HG02973 (cell line): ENCODE results near the gene CUX1.
"Not testable (repeated sequence)": the region's sequence is repeated elsewhere in the genome, so short reads cannot be mapped to it uniquely, and the experiment has no call there.

Experiments
- ATAC-seq: cut with Tn5 transposase; IDR thresholded peaks from one replicate; pipeline ENCODE4 v1.9.1; 2021; ENCODE audit warnings: moderate library complexity; ENCODE audit not compliant: unreplicated experiment

Gene CUX1

DNA sequence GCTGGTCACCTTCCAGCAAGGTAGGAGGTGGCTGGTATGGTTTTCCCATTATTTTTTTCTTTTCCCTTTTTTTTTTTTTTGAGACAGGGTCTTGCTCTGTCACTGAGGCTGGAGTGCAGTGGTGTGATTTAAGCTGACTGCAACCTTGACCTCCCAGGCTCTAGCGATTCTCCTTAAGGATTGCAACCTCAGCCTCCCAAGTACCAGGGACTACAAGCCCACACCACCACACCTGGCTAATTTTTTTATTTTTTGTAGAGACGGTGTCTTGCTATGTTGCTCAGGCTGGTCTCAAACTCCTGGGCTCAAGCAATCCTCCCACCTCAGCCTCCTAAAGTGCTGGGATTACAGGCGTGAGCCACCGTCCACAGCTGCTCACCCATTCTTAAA is 24.7 kb upstream of the CUX1 start:
- not testable (repeated sequence) for ATAC-seq

DNA sequence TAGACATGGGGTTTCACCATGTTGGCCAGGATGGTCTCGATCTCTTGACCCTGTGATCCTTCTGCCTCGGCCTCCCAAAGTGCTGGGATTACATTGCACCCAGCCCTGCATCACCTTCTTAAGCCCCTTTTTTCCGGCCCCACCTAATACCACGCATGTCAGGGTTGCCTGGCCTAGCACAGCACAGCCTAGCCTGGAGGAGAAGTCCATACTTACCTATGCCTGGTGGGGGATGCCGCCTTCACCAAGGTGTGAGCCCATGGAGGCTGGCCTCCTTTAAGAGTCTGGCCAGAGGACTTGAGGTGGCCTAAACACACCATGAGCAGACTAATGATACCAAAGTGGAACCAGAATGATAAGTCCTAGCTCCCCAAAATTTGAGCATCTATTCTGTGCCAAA is 22.0 kb upstream of the CUX1 start:
- ATAC-seq = no peak

DNA sequence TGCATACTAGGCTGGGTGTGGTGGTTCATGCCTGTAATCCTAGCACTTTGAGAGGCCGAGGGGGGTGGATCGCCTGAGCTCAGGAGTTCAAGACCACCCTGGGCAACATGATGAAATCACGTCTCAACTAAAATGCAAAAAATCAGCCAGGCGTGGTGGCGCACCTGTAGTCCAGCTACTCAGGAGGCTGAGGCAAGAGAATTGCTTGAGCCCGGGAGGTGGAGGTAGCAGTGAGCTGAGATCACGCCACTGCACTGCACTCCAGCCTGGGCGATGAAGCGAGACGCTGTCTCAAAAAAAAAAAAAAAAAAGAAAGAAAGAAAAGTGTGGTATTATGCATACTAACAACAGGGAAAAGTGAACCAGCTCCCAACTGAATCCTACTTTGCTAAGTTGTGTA is 19.3 kb upstream of the CUX1 start:
- ATAC-seq = not testable (repeated sequence)

DNA sequence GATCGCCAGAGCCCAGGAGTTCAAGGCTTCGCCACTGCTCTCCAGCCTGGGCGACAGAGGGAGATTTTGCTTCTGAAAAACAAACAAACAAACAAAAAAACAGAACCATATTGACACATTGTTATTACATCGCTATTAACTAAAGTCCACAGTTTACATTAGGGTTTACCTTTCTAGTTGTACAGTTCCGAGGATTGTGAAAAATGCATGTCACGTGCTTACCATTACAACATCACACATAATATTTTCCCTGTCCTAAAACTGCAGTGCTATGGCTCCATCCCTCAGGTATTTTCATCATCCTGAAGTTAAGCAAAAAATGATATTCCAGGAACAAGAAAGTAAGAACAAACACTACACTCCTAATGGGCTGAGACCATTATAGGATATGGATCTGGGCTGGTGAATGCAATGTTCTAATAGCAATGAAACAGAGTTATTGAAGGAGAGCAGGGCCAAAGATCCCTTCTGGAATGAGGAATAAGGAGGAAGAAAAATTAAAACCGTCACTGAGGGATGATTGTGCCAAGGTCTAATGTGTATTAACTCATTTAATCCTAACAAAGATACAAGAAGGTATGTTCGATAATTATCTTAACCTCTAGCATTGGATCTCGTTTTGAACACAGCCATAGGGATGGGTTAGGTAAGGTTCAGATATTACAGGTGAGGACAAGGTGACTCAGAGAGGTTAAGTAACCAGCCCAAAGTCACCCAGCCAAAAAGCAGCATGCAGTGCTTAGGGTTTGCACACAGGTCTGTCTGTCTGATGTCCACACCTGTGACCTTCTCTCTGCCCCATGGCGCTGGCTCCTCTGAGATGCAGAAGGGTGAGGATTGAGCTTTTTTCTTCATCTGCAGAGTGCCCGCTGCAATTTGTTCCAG is 14.0 kb upstream of the CUX1 start:
- ATAC-seq = no peak

DNA sequence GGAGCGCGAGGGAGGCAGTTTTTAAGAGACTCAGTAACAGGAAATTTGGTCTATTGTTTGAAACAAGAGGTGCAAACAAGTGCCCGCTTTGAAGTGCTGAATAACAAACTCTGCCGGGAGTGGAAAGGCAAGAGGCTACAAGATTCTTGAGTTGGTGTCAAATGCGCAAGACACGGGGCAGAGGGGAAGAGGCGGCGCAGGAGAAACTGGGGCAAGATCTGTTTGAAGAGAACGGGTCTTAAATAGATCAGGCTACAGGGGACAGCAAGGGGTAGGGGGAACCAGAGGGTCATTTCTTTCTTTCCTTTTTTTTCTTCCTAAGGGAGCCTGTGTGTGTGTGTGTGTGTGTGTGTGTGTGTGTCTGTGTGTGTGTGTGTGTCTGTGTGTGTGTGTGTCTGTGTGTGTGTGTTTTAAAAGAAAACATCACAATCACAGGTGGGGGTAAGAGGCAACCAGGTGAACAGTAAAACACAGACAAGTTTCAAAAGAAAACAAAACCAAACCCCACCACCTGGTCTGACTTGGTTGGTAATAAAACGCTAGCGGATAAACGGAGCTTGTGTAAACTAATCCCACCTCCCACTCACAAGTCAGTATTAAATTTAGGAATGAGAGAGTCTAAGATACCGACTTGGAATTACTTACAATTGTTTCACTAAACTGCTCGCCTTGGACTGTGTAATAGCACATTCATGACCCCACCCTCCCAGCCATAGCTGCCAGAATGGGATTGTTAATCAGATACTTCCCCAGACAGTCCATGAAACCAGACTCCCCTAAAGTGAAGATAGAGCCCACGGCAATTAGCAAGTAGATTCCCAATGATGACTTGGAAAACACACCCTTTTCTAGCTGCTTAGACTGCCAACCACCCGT is 13.1 kb upstream of the CUX1 start:
- no peak for ATAC-seq

DNA sequence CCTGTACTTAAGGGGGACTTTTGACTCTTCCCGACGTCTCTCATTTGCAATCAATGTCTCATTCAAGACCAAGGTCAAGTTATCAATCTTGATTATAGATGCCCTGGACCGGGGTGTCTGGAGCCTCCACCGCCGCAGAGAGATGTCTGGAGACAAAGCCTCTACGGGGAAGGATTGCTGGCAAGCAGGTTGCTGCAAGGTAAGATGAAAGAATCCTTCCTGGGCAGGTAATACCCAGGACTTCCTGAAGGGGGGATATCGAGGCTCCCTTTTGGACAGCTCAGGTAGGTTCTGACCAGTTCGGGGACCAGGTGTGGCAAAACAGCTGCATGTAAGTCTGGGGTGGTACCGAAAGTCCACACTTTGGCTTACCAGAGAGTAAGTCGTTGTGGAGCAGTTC is 12.5 kb upstream of the CUX1 start:
- no peak for ATAC-seq

DNA sequence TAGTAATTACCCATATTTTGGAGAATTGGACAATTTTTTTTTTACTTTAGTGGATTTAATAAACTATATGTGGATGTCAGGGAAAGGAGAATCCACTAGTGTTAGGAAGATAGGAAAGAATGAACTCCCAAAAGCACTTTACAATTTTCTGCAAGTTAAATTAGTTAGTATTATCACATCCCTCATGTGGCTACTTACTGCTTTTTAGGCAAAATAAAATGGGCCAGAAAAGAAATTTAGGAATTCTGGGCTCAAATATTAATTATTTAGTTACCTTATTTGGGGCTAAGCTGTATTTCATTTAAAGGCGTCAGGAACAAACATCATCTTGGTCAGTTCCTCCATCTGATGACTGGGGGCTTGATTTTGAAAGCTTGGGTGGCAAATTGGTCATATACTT is 4.8 kb upstream of the CUX1 start:
- ATAC-seq = no peak

DNA sequence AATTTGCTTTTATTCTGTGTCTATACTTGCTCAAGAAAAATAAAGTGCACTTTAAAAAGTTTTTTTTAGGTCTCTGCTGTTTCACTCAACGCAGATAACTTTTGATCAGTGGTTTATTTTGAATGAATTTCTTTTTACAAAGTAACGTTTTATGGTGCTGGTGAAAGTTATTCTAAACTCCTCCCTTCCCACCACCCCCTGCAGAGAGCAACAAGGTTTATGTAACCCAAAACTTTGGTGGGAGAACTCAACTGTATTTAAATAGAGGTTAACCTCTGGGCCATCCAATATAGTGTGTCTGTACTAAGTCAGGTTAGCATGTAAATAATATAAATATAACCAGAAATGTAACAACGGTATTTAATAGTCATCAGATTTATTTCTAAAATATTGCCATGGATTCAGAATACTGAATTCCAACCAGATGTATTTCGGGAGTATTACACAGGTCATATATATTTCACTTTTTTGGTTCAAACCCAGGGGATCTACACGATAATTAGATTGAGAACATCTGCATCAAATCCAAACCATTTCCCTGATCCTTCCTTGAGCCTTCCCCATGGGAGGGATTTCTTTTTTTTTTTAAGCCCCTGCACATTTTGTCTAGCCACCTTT is 3.9 kb upstream of the CUX1 start:
- no peak for ATAC-seq

DNA sequence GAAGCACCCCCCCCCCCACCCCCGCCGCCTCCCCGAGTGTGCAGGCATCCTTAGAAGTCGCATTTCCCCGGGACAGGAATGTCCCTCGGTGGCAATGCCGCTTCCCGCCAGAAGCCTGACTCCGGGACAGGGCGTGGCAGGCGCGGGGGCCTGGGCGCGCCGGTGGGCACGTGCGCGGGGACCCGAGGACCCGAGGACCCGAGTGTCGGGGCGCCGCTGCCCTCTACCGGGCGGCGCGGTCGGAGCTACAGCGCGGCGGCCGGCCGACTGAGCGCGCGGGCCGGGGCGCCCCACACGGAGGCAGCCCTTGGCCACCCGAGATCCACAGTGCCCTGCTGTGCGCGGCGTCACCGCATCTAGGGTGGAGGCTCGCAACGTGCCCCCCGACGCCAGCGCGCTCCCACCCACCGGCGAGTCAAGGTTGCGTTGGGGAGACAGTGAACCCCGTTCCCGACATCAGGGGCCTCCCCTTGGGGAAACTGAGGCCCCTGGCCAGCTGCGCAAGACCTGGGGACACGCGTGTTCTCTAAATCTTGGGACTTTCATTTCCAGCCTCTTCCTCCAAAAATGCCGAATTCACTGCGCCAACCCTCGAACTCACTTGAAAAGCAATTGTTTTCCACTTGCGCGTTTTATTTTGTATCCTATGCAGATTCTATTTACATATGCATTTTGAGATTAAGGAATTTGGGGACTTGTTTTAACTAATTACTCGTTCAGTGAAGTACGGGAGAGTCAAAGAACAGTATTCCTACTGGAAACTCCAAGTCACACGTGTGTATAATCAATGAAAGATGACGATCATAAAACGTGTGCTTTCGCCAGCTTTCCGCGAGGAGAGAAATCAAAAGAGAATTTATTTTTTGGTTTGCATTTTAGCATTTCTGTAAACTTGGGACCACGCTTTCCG is 3.1 kb upstream of the CUX1 start:
- no peak for ATAC-seq

DNA sequence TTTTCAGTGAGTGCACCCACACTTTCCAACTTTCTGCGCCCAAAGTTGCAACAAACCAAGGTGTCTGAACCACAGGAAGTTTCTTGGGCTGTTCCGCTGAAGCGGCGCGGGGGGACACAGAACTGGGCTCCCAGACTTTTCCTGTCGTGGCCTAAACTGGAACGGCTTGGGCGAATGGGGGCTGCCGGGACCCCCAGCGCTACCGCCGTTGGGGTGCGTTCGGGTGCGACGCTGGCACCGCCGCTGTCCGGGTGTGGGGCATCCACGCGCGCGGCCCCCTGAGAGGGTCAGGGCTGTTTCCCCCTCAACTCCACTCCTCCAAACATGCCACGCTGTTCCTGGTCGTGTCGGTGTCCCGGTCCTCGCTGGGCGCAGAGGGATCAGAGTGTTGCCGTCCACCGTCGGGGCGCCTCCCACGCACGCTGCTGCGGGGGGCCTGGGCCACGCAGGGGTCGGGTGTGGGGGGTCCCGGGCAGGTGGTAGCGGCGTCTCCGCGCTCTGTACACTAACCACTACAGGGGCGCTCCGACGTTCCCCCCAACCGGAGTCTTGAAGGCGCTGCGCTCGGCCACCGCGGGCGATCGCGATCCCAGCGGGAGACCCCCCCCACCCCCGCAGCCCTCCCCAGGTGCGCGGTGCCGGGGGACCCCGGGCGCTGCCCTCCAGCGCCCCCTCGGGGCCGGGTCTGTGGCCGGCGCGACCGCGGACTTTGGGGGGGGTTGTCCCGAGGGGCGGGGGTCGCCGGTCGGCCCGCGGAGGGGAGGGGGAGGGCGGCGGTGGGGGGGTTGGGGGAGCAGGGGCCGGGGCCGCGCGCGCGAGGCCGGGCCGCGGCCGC is 2.2 kb upstream of the CUX1 start:
- ATAC-seq = peak; percentile 31

DNA sequence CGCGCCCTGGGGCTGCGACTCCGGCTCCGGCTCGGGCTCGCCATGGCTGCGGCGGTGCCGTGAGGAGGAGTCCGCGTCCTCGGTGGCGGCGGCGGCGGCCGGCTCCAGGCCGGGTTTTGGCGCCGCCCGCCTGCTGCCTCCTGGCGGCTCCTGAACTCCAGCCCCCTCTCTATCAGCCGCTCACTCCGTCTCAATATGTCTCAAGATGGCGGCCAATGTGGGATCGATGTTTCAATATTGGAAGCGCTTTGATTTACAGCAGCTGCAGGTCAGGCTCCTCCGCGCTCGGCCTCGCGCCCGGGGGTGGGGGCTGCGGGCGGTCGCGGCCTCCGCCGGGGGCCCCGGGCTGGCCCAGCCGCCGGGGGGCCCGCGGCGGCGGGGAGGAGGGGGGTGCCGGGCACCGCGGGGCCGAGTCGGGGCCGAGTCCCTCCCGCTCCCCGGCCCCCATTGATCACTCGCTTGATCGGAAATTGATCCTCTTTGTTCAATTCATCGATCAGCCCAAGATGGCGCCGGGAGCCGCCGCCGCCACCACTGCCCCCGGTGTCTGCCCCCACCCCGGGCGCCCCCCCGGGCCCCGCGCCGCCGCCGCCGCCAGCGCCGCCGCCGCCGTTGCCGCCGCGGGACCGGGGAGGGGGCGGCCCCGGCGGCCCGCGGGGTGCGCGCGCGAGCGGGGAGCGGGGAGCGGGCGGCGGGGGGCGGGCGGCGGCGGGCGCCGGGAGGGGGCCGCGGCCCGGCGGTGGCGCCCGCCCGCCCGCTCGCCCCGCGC is 1.4 kb upstream of the CUX1 start:
- peak; percentile 59 for ATAC-seq

DNA sequence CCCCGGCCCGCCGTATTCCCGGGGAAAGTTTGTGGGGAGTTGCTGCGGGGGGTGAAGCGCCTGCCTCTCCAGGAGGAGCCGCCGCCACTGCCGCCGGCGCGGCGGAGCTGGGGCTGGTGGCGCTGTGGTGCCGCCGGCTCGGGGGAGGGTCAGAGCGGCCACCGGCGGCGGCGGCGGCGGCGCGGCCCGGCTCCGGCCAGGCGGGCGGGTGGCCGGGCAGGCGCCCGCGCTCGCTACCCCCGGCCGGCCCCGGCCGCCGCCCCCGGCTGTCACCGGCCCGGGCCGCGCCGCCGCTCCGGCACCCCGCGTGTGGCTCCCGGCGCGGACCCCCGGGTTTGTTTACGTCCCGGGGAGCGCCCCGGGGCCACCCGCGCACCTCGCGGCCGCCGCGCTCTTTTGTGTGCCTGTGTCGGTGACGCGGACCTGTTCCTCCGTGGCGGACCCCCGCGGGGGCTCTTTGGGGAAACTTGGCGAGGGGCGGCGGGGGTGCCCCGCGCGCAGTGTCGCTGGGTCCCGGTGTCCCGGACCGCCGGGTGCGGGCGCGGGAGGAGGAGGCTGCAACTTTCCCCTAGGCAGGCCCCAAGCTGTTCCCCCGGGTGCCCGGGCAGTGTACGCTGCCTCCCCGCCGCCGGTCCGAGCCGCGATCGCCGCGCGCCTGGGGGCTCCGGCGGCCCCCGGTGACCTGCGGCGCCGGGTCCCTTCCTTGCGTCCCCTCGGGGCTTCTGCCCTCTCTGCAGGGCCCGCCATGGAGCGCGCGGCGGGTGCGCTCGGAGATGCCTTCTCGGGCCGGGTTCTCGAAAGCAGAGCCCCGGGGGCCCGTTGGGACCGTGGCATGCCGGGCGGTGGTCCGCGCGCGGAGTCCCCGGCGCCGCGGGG is 593 bp upstream of the CUX1 start:
- no peak for ATAC-seq

DNA sequence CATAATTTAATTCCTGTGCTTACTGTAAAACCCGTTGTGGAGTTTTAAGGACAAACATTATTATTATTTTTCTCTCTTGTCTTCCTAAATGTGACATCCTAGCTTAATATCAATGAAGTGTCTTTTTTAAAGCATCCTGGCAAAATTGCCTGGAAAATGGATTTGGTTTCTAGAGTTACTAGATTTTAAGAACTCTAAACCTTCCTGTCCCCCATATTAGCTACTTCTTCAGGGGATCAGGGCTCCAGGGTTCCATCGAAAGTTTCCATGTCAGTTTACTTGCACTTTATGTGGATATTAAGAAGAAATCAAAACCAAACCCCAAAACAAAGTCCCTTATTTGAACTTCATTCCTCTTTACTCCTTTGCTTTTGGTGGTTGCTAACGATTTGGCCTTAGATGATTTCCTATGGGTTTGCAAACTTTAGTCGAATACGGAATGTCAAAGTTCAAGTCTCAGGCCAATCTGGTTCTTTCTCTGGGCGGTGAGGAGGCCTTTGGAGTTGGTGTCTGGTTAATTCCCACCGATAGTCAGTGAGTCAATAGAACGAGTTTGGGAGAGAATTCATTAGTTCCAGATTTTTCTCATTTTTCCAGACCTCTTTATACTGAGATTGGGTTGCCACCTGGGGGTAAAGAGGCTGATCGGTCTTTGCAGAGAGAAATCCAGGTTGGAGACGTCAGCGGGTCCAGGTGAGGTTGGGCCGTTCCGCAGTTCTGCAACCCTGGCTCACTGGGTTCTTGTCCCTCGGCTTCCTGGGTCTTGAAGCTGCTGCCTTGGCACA is 1.1 kb downstream of the CUX1 start:
- no peak for ATAC-seq

DNA sequence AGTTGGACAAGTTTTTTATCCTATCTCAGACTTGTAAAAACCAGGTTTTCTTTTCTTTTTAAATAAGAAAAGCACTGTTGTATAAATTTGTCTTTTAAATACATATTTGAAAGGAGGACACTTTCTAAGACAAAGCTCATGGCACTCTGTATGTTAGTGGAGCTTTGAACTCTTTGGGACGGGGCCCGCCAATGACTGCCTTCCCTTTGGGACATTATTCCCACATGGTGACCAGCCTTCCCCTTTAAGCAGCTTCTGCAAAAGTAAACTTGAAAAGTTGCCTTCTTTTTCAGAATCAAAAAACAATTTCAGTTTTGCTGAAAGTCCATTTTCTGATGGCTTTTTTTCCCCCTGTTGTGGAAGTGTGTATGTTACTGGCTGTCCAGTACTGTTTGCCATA is 1.8 kb downstream of the CUX1 start:
- ATAC-seq = no peak

DNA sequence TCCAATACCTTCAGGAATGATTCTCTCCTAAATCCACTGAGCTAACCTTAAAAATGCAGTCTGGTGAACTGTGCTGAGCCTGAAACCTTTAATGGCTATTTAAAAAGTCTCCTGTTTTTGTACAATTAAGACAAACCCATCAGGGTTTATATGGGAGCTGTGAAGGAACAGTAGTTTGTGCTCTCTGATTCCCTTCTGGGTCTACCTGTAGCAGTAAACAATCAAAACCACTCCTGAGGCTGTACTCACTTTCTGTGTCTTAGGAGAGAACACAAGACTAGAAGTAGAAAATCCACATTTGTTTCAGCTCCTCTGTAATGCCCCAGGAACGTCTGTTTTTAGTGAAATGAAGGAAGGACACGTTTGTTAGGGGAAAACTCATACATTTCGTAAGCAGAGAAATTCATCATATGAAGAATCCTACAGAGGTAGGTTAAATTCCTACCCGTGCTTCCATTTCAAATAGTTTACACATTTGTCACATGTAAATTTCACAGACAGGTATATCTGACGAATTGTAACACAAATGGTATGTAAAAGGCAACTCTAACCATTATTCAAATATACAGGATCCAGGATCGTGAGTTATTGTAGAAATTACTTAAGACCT is 2.6 kb downstream of the CUX1 start:
- ATAC-seq = no peak

DNA sequence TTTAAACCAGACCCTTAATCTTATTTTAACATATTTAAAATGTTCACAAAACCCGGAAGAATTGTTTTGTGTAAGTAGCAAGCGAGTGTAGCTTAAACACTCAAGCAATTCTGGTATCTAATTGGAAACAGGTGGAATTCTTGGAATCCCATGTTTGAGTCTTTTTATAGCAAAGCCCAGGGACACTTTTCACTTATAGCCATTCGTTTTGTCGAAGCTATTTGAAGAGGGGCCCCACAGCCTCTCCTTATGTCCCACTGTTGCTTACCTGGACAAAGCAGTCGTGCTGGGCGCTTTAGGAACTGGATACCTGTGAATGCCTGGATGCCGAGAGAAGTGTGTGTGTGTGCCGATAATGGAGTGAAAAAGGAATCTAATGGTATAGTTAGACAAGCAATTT is 3.3 kb downstream of the CUX1 start:
- no peak for ATAC-seq

DNA sequence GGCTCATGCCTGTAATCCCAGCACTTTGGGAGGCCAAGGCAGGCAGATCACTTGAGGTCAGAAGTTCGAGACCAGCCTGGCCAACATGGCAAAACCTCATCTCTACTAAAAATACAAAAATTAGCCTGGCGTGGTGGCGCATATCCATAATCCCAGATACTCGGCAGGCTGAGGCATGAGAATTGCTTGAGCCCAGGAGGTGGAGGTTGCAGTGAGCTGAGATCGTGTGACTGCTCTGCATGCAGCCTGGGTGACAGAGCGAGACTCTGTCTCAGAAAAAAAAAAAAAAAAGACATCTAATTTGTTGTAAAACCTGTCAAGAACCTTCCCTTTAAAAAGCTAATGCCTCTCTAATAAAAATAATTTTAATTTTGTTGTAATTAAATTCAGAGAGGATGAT is 5.2 kb downstream of the CUX1 start:
- ATAC-seq = not testable (repeated sequence)
